Kasumi-1 (cell line): ENCODE data around the gene EDIL3.

Experiments
- DNase-seq, 2 experiments: peaks; one replicate each; lab custom pipeline; 2025; lab: John Stamatoyannopoulos, UW

EDIL3 gene

GRCh38 chr5:83964271-83964670 is 420.4 kb downstream of the EDIL3 start:
- peak; percentile 94 for DNase-seq

GRCh38 chr5:83957188-83957587 is 427.5 kb downstream of the EDIL3 start:
- DNase-seq, result no peak

- DNase-seq, result no peak
Measured at GRCh38 chr5:83956386-83956785, 428.3 kb downstream of the EDIL3 start.

GRCh38 chr5:83955916-83956315 is 428.8 kb downstream of the EDIL3 start:
- peak; percentile 56 to 62 for DNase-seq

- no peak for DNase-seq
Measured at GRCh38 chr5:83947763-83948162, 436.9 kb downstream of the EDIL3 start.

- no peak for DNase-seq
Measured at GRCh38 chr5:83946516-83946915, 438.2 kb downstream of the EDIL3 start.

- no peak for DNase-seq
Measured at GRCh38 chr5:83942155-83942554, 442.5 kb downstream of the EDIL3 start.

GRCh38 chr5:83937837-83938236 is 446.8 kb downstream of the EDIL3 start:
- peak in 1 of 2 experiments; percentile 31 for DNase-seq

GRCh38 chr5:83931969-83932368 is 452.7 kb downstream of the EDIL3 start:
- DNase-seq, result no peak

GRCh38 chr5:83927140-83927733 is 457.4 kb downstream of the EDIL3 start:
- peak; percentile 62 to 64 for DNase-seq

GRCh38 chr5:83925955-83926337 is 458.7 kb downstream of the EDIL3 start:
- DNase-seq, result no peak

GRCh38 chr5:83925321-83925954 is 459.2 kb downstream of the EDIL3 start:
- no peak for DNase-seq

GRCh38 chr5:83924891-83925290 is 459.8 kb downstream of the EDIL3 start:
- no peak for DNase-seq

GRCh38 chr5:83924171-83924570 is 460.5 kb downstream of the EDIL3 start:
- no peak for DNase-seq

- no peak for DNase-seq
Measured at GRCh38 chr5:83922699-83923098, 462.0 kb downstream of the EDIL3 start.

- DNase-seq, result no peak
Measured at GRCh38 chr5:83921666-83922193, 462.9 kb downstream of the EDIL3 start.

GRCh38 chr5:83919071-83920041 is 465.3 kb downstream of the EDIL3 start:
- DNase-seq, result peak; percentile 50 to 62

GRCh38 chr5:83917261-83917908 is 467.3 kb downstream of the EDIL3 start:
- no peak for DNase-seq

- no peak for DNase-seq
Measured at GRCh38 chr5:83914662-83915418, 469.8 kb downstream of the EDIL3 start.

GRCh38 chr5:83914199-83914598 is 470.5 kb downstream of the EDIL3 start:
- DNase-seq, result peak; percentile 60 to 67

- DNase-seq, result no peak
Measured at GRCh38 chr5:83913593-83913992, 471.1 kb downstream of the EDIL3 start.
